WERI-Rb-1 (cell line): ENCODE data around the gene RIMS4.

Experiments used
- DNase-seq: peaks from one replicate; pipeline ENCODE4 v3.0.0-alpha.2; 2020
- H3K27ac ChIP-seq: fragments of 250-450 bp; sonication (Bioruptor Pico); 2 replicates; pipeline ENCODE4 v1.5.1; 2020; ENCODE audit warnings: mild to moderate bottlenecking, moderate library complexity
- H3K27me3 ChIP-seq: fragments of 250-450 bp; sonication (Bioruptor Pico); 2 replicates; pipeline ENCODE4 v1.5.1; 2021; ENCODE audit warnings: mild to moderate bottlenecking, low read depth, moderate library complexity; ENCODE audit not compliant: insufficient read depth, severe bottlenecking
- H3K36me3 ChIP-seq: fragments of 250-450 bp; sonication (Bioruptor Pico); 2 replicates; pipeline ENCODE4 v1.5.1; 2020; ENCODE audit warnings: mild to moderate bottlenecking, moderate library complexity
- H3K4me3 ChIP-seq: 2 replicates; pipeline ENCODE4 v1.5.1; 2011; ENCODE audit warnings: low read depth, mild to moderate bottlenecking, control low read depth, low read length
- H3K9me3 ChIP-seq: fragments of 250-450 bp; sonication (Bioruptor Pico); 2 replicates; pipeline ENCODE4 v1.5.1; 2021; ENCODE audit warnings: mild to moderate bottlenecking, moderate library complexity; ENCODE audit not compliant: severe bottlenecking
- CTCF ChIP-seq: IDR thresholded peaks from 2 replicates; pipeline ENCODE4 v1.5.1; 2011; ENCODE audit warnings: low read depth, mild to moderate bottlenecking, control low read depth, inconsistent platforms, low read length

RIMS4 gene

GRCh38 chr20:44727651-44728050 is 82.7 kb downstream of the RIMS4 start:
- Histone ChIP-seq H3K9me3 (no peaks in the 10 kb centered on the region), H3K27me3 (no peaks in the 10 kb centered on the region), H3K4me3 (no peak overlapping the region), H3K36me3 (no peaks in the 10 kb centered on the region), H3K27ac (no peak overlapping the region)
- TF ChIP-seq CTCF: no peak
- no peak for DNase-seq

- no peak overlapping the region for H3K4me3 ChIP-seq
- H3K27ac ChIP-seq: no peak overlapping the region
- TF ChIP-seq CTCF: no peak
- no peaks in the 10 kb centered on the region for H3K36me3 ChIP-seq
- no peaks in the 10 kb centered on the region for H3K9me3 ChIP-seq
- no peaks in the 10 kb centered on the region for H3K27me3 ChIP-seq
- no peak for DNase-seq
Measured at GRCh38 chr20:44727039-44727438, 83.3 kb downstream of the RIMS4 start.

- no peak overlapping the region for H3K27ac ChIP-seq
- no peak for TF ChIP-seq CTCF
- no peaks in the 10 kb centered on the region for H3K27me3 ChIP-seq
Measured at GRCh38 chr20:44725837-44726236, 84.5 kb downstream of the RIMS4 start.

GRCh38 chr20:44724423-44725091 is 85.8 kb downstream of the RIMS4 start:
- no peak for DNase-seq
- H3K36me3 ChIP-seq: no peaks in the 10 kb centered on the region
- no peak for TF ChIP-seq CTCF
- H3K27ac ChIP-seq: no peak overlapping the region
- H3K4me3 ChIP-seq: no peak overlapping the region
- H3K9me3 ChIP-seq: no peaks in the 10 kb centered on the region
- no peaks in the 10 kb centered on the region for H3K27me3 ChIP-seq

More at GRCh38 chr20:44725837-44726236, 84.5 kb downstream of the RIMS4 start:
- Histone ChIP-seq H3K9me3 (no peaks in the 10 kb centered on the region), H3K4me3 (no peak overlapping the region), H3K36me3 (no peaks in the 10 kb centered on the region)
- DNase-seq: no peak

GRCh38 chr20:44723798-44724362 is 86.5 kb downstream of the RIMS4 start:
- no peak for TF ChIP-seq CTCF
- Histone ChIP-seq H3K36me3 (no peaks in the 10 kb centered on the region), H3K27me3 (no peaks in the 10 kb centered on the region), H3K9me3 (no peaks in the 10 kb centered on the region), H3K4me3 (no peak overlapping the region), H3K27ac (no peak overlapping the region)
- no peak for DNase-seq

- H3K27ac ChIP-seq: no peak overlapping the region
- no peak for TF ChIP-seq CTCF
- no peaks in the 10 kb centered on the region for H3K36me3 ChIP-seq
- no peak for DNase-seq
- no peaks in the 10 kb centered on the region for H3K9me3 ChIP-seq
- no peaks in the 10 kb centered on the region for H3K27me3 ChIP-seq
- no peak overlapping the region for H3K4me3 ChIP-seq
Measured at GRCh38 chr20:44723391-44723790, 87.0 kb downstream of the RIMS4 start.
